ENCODE measurements around the gene CSF3R. TPM values are rescaled to one million over a fixed set of nuclear protein-coding genes. Genes with fewer than 3 reads are reported as not detected.

Gene CSF3R
- total and polyA plus RNA-seq, 3 experiments from 2014 or later: 0.11 to 0.40 TPM; not detected in 1

GRCh38 chr1:36475341-36475740 lies 7.4 kb downstream of the CSF3R start:
- Mint-ChIP-seq H3K27me3 (peaks cover 3 to 4% of the 10 kb centered on the region in 2 donors), H3K9me3 (no peaks in the 10 kb centered on the region), H3K4me3 (no peak overlapping the region), H3K27ac (peak overlapping the region in 1 of 8 donors; percentile 29), H3K4me1 (no peaks in the 10 kb centered on the region), H3K36me3 (no peaks in the 10 kb centered on the region)
- Histone ChIP-seq H3K36me3 (ENCODE audit: insufficient read depth, low read length) (no peaks in the 10 kb centered on the region), H3K27ac (ENCODE audit: low read depth, low read length) (no peak overlapping the region), H3K27me3 (ENCODE audit: insufficient read depth, low read length, poor library complexity, severe bottlenecking) (no peaks in the 10 kb centered on the region), H3K4me3 (ENCODE audit: low read length) (no peak overlapping the region), H3K9me3 (ENCODE audit: low read length) (no peaks in the 10 kb centered on the region), H3K4me1 (ENCODE audit: insufficient read depth, low read length) (no peaks in the 10 kb centered on the region)
- no peak for DNase-seq
- ChIA-PET POLR2A (no interaction called here), CTCF (no interaction called here)

GRCh38 chr1:36472656-36473055 lies 10.1 kb downstream of the CSF3R start:
- no peak overlapping the region for H3K27ac ChIP-seq (ENCODE audit: low read depth, low read length)
- CTCF ChIA-PET: no interaction called here
- Mint-ChIP-seq H3K9me3 (no peaks in the 10 kb centered on the region), H3K36me3 (no peaks in the 10 kb centered on the region), H3K27ac (no peak overlapping the region), H3K4me1 (no peaks in the 10 kb centered on the region), H3K27me3 (no peaks in the 10 kb centered on the region), H3K4me3 (no peak overlapping the region)
- H3K36me3 ChIP-seq (ENCODE audit: insufficient read depth, low read length): no peaks in the 10 kb centered on the region
- H3K27me3 ChIP-seq (ENCODE audit: insufficient read depth, low read length, poor library complexity, severe bottlenecking): no peaks in the 10 kb centered on the region
- POLR2A ChIA-PET: no interaction called here
- H3K4me1 ChIP-seq (ENCODE audit: insufficient read depth, low read length): no peaks in the 10 kb centered on the region
- H3K4me3 ChIP-seq (ENCODE audit: low read length): no peak overlapping the region
- H3K9me3 ChIP-seq (ENCODE audit: low read length): no peaks in the 10 kb centered on the region
- DNase-seq: no peak

- H3K27me3 ChIP-seq (ENCODE audit: insufficient read depth, low read length, poor library complexity, severe bottlenecking): no peaks in the 10 kb centered on the region
- no peaks in the 10 kb centered on the region for H3K9me3 ChIP-seq (ENCODE audit: low read length)
- no peak overlapping the region for H3K27ac ChIP-seq (ENCODE audit: low read depth, low read length)
- POLR2A ChIA-PET: no interaction called here
- Mint-ChIP-seq H3K4me1 (no peaks in the 10 kb centered on the region), H3K27ac (peak overlapping the region in 1 of 8 donors; percentile 36), H3K9me3 (no peaks in the 10 kb centered on the region), H3K4me3 (no peak overlapping the region), H3K36me3 (no peaks in the 10 kb centered on the region), H3K27me3 (no peaks in the 10 kb centered on the region)
- no peaks in the 10 kb centered on the region for H3K4me1 ChIP-seq (ENCODE audit: insufficient read depth, low read length)
- no peak overlapping the region for H3K4me3 ChIP-seq (ENCODE audit: low read length)
- DNase-seq: no peak
- H3K36me3 ChIP-seq (ENCODE audit: insufficient read depth, low read length): no peaks in the 10 kb centered on the region
- CTCF ChIA-PET: no interaction called here
These were observed 10.7 kb downstream of the CSF3R start for GRCh38 chr1:36471830-36472641.

- H3K27ac ChIP-seq (ENCODE audit: low read depth, low read length): no peak overlapping the region
- no peaks in the 10 kb centered on the region for H3K9me3 ChIP-seq (ENCODE audit: low read length)
- H3K4me1 ChIP-seq (ENCODE audit: insufficient read depth, low read length): peaks cover 8% of the 10 kb centered on the region
- no peaks in the 10 kb centered on the region for H3K27me3 Mint-ChIP-seq
- CTCF ChIA-PET: no interaction called here
- peak overlapping the region in 3 of 8 donors; percentile 24 to 86 (median 54) for H3K27ac Mint-ChIP-seq
- no peak overlapping the region for H3K4me3 Mint-ChIP-seq
- POLR2A ChIA-PET: no interaction called here
- no peaks in the 10 kb centered on the region for H3K9me3 Mint-ChIP-seq
- no peaks in the 10 kb centered on the region for H3K36me3 ChIP-seq (ENCODE audit: insufficient read depth, low read length)
- peaks cover 9 to 11% (median 11%) of the 10 kb centered on the region in 3 donors for H3K4me1 Mint-ChIP-seq
- no peaks in the 10 kb centered on the region for H3K27me3 ChIP-seq (ENCODE audit: insufficient read depth, low read length, poor library complexity, severe bottlenecking)
- H3K4me3 ChIP-seq (ENCODE audit: low read length): no peak overlapping the region
- no peak for DNase-seq
- peaks cover 0 to 1% (median 0%) of the 10 kb centered on the region in 3 donors for H3K36me3 Mint-ChIP-seq
These were observed 13.6 kb downstream of the CSF3R start for GRCh38 chr1:36469163-36469562.

GRCh38 chr1:36467700-36468455 lies 14.8 kb downstream of the CSF3R start:
- CTCF ChIA-PET: no interaction called here

GRCh38 chr1:36467027-36467410 lies 15.7 kb downstream of the CSF3R start:
- H3K4me1 ChIP-seq (ENCODE audit: insufficient read depth, low read length): peaks cover 14% of the 10 kb centered on the region
- Mint-ChIP-seq H3K4me1 (peaks cover 24 to 28% (median 28%) of the 10 kb centered on the region in 3 donors), H3K27ac (no peak overlapping the region), H3K4me3 (no peak overlapping the region), H3K36me3 (peaks cover 0 to 13% (median 0%) of the 10 kb centered on the region in 3 donors), H3K27me3 (no peaks in the 10 kb centered on the region), H3K9me3 (no peaks in the 10 kb centered on the region)
- no peak overlapping the region for H3K27ac ChIP-seq (ENCODE audit: low read depth, low read length)
- DNase-seq: no peak
- ChIA-PET POLR2A (no interaction called here), CTCF (no interaction called here)
- H3K27me3 ChIP-seq (ENCODE audit: insufficient read depth, low read length, poor library complexity, severe bottlenecking): no peaks in the 10 kb centered on the region
- H3K36me3 ChIP-seq (ENCODE audit: insufficient read depth, low read length): peaks cover 3% of the 10 kb centered on the region
- no peak overlapping the region for H3K4me3 ChIP-seq (ENCODE audit: low read length)
- no peaks in the 10 kb centered on the region for H3K9me3 ChIP-seq (ENCODE audit: low read length)

More at GRCh38 chr1:36467700-36468455, 14.8 kb downstream of the CSF3R start:
- H3K36me3 Mint-ChIP-seq: peaks cover 0 to 8% (median 0%) of the 10 kb centered on the region in 3 donors
- Histone ChIP-seq H3K36me3 (ENCODE audit: insufficient read depth, low read length) (no peaks in the 10 kb centered on the region), H3K27ac (ENCODE audit: low read depth, low read length) (no peak overlapping the region), H3K9me3 (ENCODE audit: low read length) (no peaks in the 10 kb centered on the region), H3K27me3 (ENCODE audit: insufficient read depth, low read length, poor library complexity, severe bottlenecking) (no peaks in the 10 kb centered on the region), H3K4me1 (ENCODE audit: insufficient read depth, low read length) (peaks cover 14% of the 10 kb centered on the region), H3K4me3 (ENCODE audit: low read length) (no peak overlapping the region)
- POLR2A ChIA-PET: no interaction called here
- DNase-seq: no peak
- H3K9me3 Mint-ChIP-seq: no peaks in the 10 kb centered on the region
- no peak overlapping the region for H3K27ac Mint-ChIP-seq
- H3K27me3 Mint-ChIP-seq: no peaks in the 10 kb centered on the region
- H3K4me1 Mint-ChIP-seq: peaks cover 21 to 23% (median 22%) of the 10 kb centered on the region in 3 donors
- no peak overlapping the region for H3K4me3 Mint-ChIP-seq

GRCh38 chr1:36466370-36467026 lies 16.2 kb downstream of the CSF3R start:
- CTCF ChIA-PET: no interaction called here
- H3K36me3 Mint-ChIP-seq: peaks cover 0 to 16% (median 0%) of the 10 kb centered on the region in 3 donors
- no peaks in the 10 kb centered on the region for H3K27me3 ChIP-seq (ENCODE audit: insufficient read depth, low read length, poor library complexity, severe bottlenecking)
- no peak overlapping the region for H3K4me3 Mint-ChIP-seq
- no peaks in the 10 kb centered on the region for H3K9me3 ChIP-seq (ENCODE audit: low read length)
- POLR2A ChIA-PET: no interaction called here
- no peak overlapping the region for H3K4me3 ChIP-seq (ENCODE audit: low read length)
- peaks cover 8% of the 10 kb centered on the region for H3K36me3 ChIP-seq (ENCODE audit: insufficient read depth, low read length)
- H3K27me3 Mint-ChIP-seq: no peaks in the 10 kb centered on the region
- DNase-seq: no peak
- peaks cover 24 to 29% (median 28%) of the 10 kb centered on the region in 3 donors for H3K4me1 Mint-ChIP-seq
- H3K4me1 ChIP-seq (ENCODE audit: insufficient read depth, low read length): peaks cover 14% of the 10 kb centered on the region
- H3K27ac Mint-ChIP-seq: peak overlapping the region in 1 of 8 donors; percentile 29
- H3K9me3 Mint-ChIP-seq: no peaks in the 10 kb centered on the region
- no peak overlapping the region for H3K27ac ChIP-seq (ENCODE audit: low read depth, low read length)

Measured in CD8-positive, alpha-beta memory T cell (primary cell).